Retina (tissue), 1 donor: ENCODE results near the gene TCF19.
A peak's percentile ranks its signal among the peaks of the same experiment; 100 is the strongest.

Experiments used
- DNase-seq: peaks from one replicate; pipeline ENCODE4 v3.0.0-alpha.2; 2016

The TCF19 gene

GRCh38 chr6:31128093-31128676 lies 30.2 kb upstream of the TCF19 start:
- peak; percentile 64 for DNase-seq

GRCh38 chr6:31129130-31129529 lies 29.3 kb upstream of the TCF19 start:
- DNase-seq: no peak

- no peak for DNase-seq
Observed at GRCh38 chr6:31130751-31131150, 27.6 kb upstream of the TCF19 start.

GRCh38 chr6:31131595-31131994 lies 26.8 kb upstream of the TCF19 start:
- DNase-seq: no peak

GRCh38 chr6:31132806-31133205 lies 25.6 kb upstream of the TCF19 start:
- no peak for DNase-seq

- no peak for DNase-seq
Observed at GRCh38 chr6:31135710-31136109, 22.7 kb upstream of the TCF19 start.

GRCh38 chr6:31138982-31139381 lies 19.4 kb upstream of the TCF19 start, which contains the start of gene PSORS1C2:
PSORS1C2 (minus strand) TSS chr6:31139066; CDS start chr6:31139026, 40 bp downstream.
- no peak for DNase-seq

- no peak for DNase-seq
Observed at GRCh38 chr6:31139599-31139998, 18.8 kb upstream of the TCF19 start.

- no peak for DNase-seq
Observed at GRCh38 chr6:31140643-31141042, 17.7 kb upstream of the TCF19 start.

- DNase-seq: peak; percentile 39
Observed at GRCh38 chr6:31142361-31142761, 16.0 kb upstream of the TCF19 start.

- DNase-seq: peak; percentile 32
Observed at GRCh38 chr6:31143148-31143547, 15.2 kb upstream of the TCF19 start.

- DNase-seq: no peak
Observed at GRCh38 chr6:31144296-31144969, 14.0 kb upstream of the TCF19 start.

GRCh38 chr6:31144970-31145340 lies 13.4 kb upstream of the TCF19 start:
- DNase-seq: no peak

- no peak for DNase-seq
Observed at GRCh38 chr6:31145386-31145785, 13.0 kb upstream of the TCF19 start.

GRCh38 chr6:31149827-31150447 lies 8.5 kb upstream of the TCF19 start:
- no peak for DNase-seq

GRCh38 chr6:31152781-31153180 lies 5.6 kb upstream of the TCF19 start:
- no peak for DNase-seq

- no peak for DNase-seq
Observed at GRCh38 chr6:31154436-31154835, 4.0 kb upstream of the TCF19 start.

GRCh38 chr6:31156641-31157040 lies 1.7 kb upstream of the TCF19 start:
- no peak for DNase-seq

- peak; percentile 23 for DNase-seq
Observed at GRCh38 chr6:31157513-31158139, 763 bp upstream of the TCF19 start, which contains the start of gene CCHCR1. CCHCR1 (minus strand) TSS chr6:31157802; CDS start chr6:31157600, 202 bp downstream.

- no peak for DNase-seq
Observed at GRCh38 chr6:31158863-31159855, 770 bp downstream of the TCF19 start.

GRCh38 chr6:31161216-31162126 lies 3.1 kb downstream of the TCF19 start:
- no peak for DNase-seq
